HEK293 (cell line): ENCODE data around the gene DOK3.

Source experiments
- SP2 ChIP-seq: fragments of 450-650 bp; formaldehyde crosslinking; IDR thresholded peaks from 2 replicates; pipeline ENCODE4 v1.5.1; 2016; ENCODE audit warnings: missing biosample characterization, missing genetic modification characterization
- SP3 ChIP-seq: fragments of 450-650 bp; formaldehyde crosslinking; IDR thresholded peaks from 2 replicates; pipeline ENCODE4 v1.5.1; 2016; ENCODE audit warnings: missing biosample characterization, missing genetic modification characterization
- TCF7L2 ChIP-seq: IDR thresholded peaks from 2 replicates; pipeline ENCODE4 v1.6.1; 2011; ENCODE audit warnings: low read depth, mild to moderate bottlenecking, inconsistent platforms, low read length, moderate library complexity, borderline replicate concordance
- WT1 ChIP-seq: fragments of 450-650 bp; formaldehyde crosslinking; IDR thresholded peaks from 2 replicates; pipeline ENCODE4 v1.5.1; 2016; ENCODE audit warnings: missing biosample characterization, missing genetic modification characterization
- ZNF175 ChIP-seq: fragments of 450-650 bp; formaldehyde crosslinking; IDR thresholded peaks from 2 replicates; pipeline ENCODE4 v1.5.1; 2016; ENCODE audit warnings: missing biosample characterization, missing genetic modification characterization
- ZNF202 ChIP-seq: fragments of 450-650 bp; formaldehyde crosslinking; IDR thresholded peaks from 2 replicates; pipeline ENCODE4 v1.5.1; 2016; ENCODE audit warnings: missing biosample characterization, missing genetic modification characterization, borderline replicate concordance
- ZNF324 ChIP-seq: fragments of 450-650 bp; formaldehyde crosslinking; IDR thresholded peaks from 2 replicates; pipeline ENCODE4 v1.5.1; 2016; ENCODE audit warnings: missing biosample characterization, missing genetic modification characterization
- ZNF341 ChIP-seq: fragments of 450-650 bp; formaldehyde crosslinking; IDR thresholded peaks from 2 replicates; pipeline ENCODE4; 2016; ENCODE audit warnings: low read depth, missing biosample characterization, missing genetic modification characterization
- ZNF629 ChIP-seq: fragments of 450-650 bp; formaldehyde crosslinking; IDR thresholded peaks from 2 replicates; pipeline ENCODE4 v1.5.1; 2017; ENCODE audit warnings: missing biosample characterization, missing genetic modification characterization
- ZNF664 ChIP-seq: fragments of 450-650 bp; formaldehyde crosslinking; IDR thresholded peaks from 2 replicates; pipeline ENCODE4 v1.5.1; 2016; ENCODE audit warnings: missing biosample characterization, missing genetic modification characterization
- ZNF76 ChIP-seq: fragments of 450-650 bp; formaldehyde crosslinking; IDR thresholded peaks from 2 replicates; pipeline ENCODE4; 2016; ENCODE audit warnings: low read depth, missing biosample characterization, missing genetic modification characterization, borderline replicate concordance
- ZNF768 ChIP-seq: fragments of 450-650 bp; formaldehyde crosslinking; IDR thresholded peaks from 2 replicates; pipeline ENCODE4 v1.5.1; 2018; ENCODE audit warnings: missing biosample characterization, mild to moderate bottlenecking, missing genetic modification characterization
- ZSCAN30 ChIP-seq: fragments of 450-650 bp; IDR thresholded peaks from 2 replicates; pipeline ENCODE4 v1.5.1; 2018; ENCODE audit warnings: missing biosample characterization, mild to moderate bottlenecking, missing genetic modification characterization, moderate library complexity
- ZXDB ChIP-seq: fragments of 450-650 bp; formaldehyde crosslinking; IDR thresholded peaks from 2 replicates; pipeline ENCODE4 v1.5.1; 2016; ENCODE audit warnings: missing biosample characterization, missing genetic modification characterization
- TF ChIP-seq, protein P1 (sequence below): fragments of 450-650 bp; formaldehyde crosslinking; IDR thresholded peaks from 2 replicates; pipeline ENCODE4 v1.5.1; 2016; ENCODE audit warnings: missing biosample characterization, missing genetic modification characterization
- TF ChIP-seq, protein P2 (sequence below): fragments of 450-650 bp; formaldehyde crosslinking; IDR thresholded peaks from 2 replicates; pipeline ENCODE4 v1.5.1; 2016; ENCODE audit warnings: missing biosample characterization, missing genetic modification characterization, low read depth
- TF ChIP-seq, protein P3 (sequence below): fragments of 450-650 bp; formaldehyde crosslinking; IDR thresholded peaks from 2 replicates; pipeline ENCODE4 v1.5.1; 2016; ENCODE audit warnings: missing biosample characterization, missing genetic modification characterization
- TF ChIP-seq, protein P4 (sequence below): fragments of 450-650 bp; formaldehyde crosslinking; IDR thresholded peaks from 2 replicates; pipeline ENCODE4 v1.5.1; 2016; ENCODE audit warnings: missing biosample characterization, missing genetic modification characterization
- TF ChIP-seq, protein P5 (sequence below): fragments of 450-650 bp; formaldehyde crosslinking; IDR thresholded peaks from 2 replicates; pipeline ENCODE4 v1.5.1; 2016; ENCODE audit warnings: missing biosample characterization, missing genetic modification characterization
- TF ChIP-seq, protein P6 (sequence below): fragments of 450-650 bp; formaldehyde crosslinking; IDR thresholded peaks from 2 replicates; pipeline ENCODE4; 2016; ENCODE audit warnings: missing biosample characterization, missing genetic modification characterization
- TF ChIP-seq, protein P7 (sequence below): fragments of 450-650 bp; formaldehyde crosslinking; IDR thresholded peaks from 2 replicates; pipeline ENCODE4 v1.5.1; 2016; ENCODE audit warnings: missing biosample characterization, missing genetic modification characterization

DOK3 gene

DNA sequence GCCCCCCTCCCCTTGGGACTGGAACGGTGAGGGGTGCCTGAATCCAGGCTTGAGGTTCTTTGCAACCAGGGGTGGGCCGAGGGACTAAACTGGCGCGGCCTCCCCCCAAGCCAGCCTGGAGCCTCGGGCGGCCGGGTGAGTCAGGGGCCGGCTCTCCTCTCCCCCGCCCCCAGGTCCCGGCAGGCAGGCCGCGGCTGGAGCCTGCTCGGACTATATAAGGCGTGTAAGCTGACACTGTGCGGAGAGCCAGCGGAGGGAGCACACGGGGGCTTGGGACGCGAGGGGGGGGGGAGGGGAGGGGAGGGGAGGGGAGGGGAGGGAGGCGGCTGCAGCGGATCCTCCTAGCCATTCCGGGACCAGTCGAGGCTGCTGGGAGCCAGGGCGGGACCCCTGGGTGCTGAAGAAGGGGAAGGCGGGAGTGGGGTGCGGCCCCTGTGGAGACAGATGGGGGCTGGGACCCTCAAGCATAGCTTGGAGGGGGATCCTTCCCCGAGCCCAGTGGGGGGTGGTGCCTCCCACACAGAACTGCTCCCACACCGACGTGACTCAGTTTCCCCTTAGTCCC, 12.8 kb downstream of the DOK3 start (continued):
- TF ChIP-seq, protein P1, sequence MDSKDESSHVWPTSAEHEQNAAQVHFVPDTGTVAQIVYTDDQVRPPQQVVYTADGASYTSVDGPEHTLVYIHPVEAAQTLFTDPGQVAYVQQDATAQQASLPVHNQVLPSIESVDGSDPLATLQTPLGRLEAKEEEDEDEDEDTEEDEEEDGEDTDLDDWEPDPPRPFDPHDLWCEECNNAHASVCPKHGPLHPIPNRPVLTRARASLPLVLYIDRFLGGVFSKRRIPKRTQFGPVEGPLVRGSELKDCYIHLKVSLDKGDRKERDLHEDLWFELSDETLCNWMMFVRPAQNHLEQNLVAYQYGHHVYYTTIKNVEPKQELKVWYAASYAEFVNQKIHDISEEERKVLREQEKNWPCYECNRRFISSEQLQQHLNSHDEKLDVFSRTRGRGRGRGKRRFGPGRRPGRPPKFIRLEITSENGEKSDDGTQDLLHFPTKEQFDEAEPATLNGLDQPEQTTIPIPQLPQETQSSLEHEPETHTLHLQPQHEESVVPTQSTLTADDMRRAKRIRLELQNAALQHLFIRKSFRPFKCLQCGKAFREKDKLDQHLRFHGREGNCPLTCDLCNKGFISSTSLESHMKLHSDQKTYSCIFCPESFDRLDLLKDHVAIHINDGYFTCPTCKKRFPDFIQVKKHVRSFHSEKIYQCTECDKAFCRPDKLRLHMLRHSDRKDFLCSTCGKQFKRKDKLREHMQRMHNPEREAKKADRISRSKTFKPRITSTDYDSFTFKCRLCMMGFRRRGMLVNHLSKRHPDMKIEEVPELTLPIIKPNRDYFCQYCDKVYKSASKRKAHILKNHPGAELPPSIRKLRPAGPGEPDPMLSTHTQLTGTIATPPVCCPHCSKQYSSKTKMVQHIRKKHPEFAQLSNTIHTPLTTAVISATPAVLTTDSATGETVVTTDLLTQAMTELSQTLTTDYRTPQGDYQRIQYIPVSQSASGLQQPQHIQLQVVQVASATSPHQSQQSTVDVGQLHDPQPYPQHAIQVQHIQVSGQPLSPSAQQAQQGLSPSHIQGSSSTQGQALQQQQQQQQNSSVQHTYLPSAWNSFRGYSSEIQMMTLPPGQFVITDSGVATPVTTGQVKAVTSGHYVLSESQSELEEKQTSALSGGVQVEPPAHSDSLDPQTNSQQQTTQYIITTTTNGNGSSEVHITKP (tag by site-specific recombination), result peak; percentile 94
- no peak for TF ChIP-seq ZNF664 (tag by site-specific recombination)
- peak; percentile 22; the same call in 1 of the 2 replicates for TF ChIP-seq ZNF629
- TF ChIP-seq, protein P2, sequence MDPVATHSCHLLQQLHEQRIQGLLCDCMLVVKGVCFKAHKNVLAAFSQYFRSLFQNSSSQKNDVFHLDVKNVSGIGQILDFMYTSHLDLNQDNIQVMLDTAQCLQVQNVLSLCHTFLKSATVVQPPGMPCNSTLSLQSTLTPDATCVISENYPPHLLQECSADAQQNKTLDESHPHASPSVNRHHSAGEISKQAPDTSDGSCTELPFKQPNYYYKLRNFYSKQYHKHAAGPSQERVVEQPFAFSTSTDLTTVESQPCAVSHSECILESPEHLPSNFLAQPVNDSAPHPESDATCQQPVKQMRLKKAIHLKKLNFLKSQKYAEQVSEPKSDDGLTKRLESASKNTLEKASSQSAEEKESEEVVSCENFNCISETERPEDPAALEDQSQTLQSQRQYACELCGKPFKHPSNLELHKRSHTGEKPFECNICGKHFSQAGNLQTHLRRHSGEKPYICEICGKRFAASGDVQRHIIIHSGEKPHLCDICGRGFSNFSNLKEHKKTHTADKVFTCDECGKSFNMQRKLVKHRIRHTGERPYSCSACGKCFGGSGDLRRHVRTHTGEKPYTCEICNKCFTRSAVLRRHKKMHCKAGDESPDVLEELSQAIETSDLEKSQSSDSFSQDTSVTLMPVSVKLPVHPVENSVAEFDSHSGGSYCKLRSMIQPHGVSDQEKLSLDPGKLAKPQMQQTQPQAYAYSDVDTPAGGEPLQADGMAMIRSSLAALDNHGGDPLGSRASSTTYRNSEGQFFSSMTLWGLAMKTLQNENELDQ (tag by site-specific recombination), result no peak
- TF ChIP-seq, protein P3, sequence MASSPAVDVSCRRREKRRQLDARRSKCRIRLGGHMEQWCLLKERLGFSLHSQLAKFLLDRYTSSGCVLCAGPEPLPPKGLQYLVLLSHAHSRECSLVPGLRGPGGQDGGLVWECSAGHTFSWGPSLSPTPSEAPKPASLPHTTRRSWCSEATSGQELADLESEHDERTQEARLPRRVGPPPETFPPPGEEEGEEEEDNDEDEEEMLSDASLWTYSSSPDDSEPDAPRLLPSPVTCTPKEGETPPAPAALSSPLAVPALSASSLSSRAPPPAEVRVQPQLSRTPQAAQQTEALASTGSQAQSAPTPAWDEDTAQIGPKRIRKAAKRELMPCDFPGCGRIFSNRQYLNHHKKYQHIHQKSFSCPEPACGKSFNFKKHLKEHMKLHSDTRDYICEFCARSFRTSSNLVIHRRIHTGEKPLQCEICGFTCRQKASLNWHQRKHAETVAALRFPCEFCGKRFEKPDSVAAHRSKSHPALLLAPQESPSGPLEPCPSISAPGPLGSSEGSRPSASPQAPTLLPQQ (tag by site-specific recombination), result 0 out of 2 replicates have a peak, but pooled peaks have one; percentile 12
- no peak for TF ChIP-seq ZXDB
- 0 out of 2 replicates have a peak, but pooled peaks have one; percentile 24 for TF ChIP-seq ZNF324 (tag by site-specific recombination)
- TF ChIP-seq ZNF768, result no peak
- TF ChIP-seq, protein P4, sequence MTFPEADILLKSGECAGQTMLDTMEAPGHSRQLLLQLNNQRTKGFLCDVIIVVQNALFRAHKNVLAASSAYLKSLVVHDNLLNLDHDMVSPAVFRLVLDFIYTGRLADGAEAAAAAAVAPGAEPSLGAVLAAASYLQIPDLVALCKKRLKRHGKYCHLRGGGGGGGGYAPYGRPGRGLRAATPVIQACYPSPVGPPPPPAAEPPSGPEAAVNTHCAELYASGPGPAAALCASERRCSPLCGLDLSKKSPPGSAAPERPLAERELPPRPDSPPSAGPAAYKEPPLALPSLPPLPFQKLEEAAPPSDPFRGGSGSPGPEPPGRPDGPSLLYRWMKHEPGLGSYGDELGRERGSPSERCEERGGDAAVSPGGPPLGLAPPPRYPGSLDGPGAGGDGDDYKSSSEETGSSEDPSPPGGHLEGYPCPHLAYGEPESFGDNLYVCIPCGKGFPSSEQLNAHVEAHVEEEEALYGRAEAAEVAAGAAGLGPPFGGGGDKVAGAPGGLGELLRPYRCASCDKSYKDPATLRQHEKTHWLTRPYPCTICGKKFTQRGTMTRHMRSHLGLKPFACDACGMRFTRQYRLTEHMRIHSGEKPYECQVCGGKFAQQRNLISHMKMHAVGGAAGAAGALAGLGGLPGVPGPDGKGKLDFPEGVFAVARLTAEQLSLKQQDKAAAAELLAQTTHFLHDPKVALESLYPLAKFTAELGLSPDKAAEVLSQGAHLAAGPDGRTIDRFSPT (tag by site-specific recombination), result peak; percentile 10; the same call in 1 of the 2 replicates
- TF ChIP-seq SP2 (tag by site-specific recombination), result peak; percentile 57
- peak; percentile 84 for TF ChIP-seq ZNF76 (tag by site-specific recombination)
- TF ChIP-seq WT1 (tag by site-specific recombination), result peak; percentile 67
- TF ChIP-seq ZNF341, result peak; percentile 77
- TF ChIP-seq ZNF202 (tag by site-specific recombination), result 0 out of 2 replicates have a peak, but pooled peaks have one; percentile 13
- TF ChIP-seq SP3, result 0 out of 2 replicates have a peak, but pooled peaks have one; percentile 49
- TF ChIP-seq, protein P5, sequence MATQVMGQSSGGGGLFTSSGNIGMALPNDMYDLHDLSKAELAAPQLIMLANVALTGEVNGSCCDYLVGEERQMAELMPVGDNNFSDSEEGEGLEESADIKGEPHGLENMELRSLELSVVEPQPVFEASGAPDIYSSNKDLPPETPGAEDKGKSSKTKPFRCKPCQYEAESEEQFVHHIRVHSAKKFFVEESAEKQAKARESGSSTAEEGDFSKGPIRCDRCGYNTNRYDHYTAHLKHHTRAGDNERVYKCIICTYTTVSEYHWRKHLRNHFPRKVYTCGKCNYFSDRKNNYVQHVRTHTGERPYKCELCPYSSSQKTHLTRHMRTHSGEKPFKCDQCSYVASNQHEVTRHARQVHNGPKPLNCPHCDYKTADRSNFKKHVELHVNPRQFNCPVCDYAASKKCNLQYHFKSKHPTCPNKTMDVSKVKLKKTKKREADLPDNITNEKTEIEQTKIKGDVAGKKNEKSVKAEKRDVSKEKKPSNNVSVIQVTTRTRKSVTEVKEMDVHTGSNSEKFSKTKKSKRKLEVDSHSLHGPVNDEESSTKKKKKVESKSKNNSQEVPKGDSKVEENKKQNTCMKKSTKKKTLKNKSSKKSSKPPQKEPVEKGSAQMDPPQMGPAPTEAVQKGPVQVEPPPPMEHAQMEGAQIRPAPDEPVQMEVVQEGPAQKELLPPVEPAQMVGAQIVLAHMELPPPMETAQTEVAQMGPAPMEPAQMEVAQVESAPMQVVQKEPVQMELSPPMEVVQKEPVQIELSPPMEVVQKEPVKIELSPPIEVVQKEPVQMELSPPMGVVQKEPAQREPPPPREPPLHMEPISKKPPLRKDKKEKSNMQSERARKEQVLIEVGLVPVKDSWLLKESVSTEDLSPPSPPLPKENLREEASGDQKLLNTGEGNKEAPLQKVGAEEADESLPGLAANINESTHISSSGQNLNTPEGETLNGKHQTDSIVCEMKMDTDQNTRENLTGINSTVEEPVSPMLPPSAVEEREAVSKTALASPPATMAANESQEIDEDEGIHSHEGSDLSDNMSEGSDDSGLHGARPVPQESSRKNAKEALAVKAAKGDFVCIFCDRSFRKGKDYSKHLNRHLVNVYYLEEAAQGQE (tag by site-specific recombination), result 0 out of 2 replicates have a peak, but pooled peaks have one; percentile 6
- no peak for TF ChIP-seq TCF7L2
- TF ChIP-seq ZNF175 (tag by site-specific recombination), result no peak
- TF ChIP-seq ZSCAN30, result peak; percentile 80
- TF ChIP-seq, protein P6, sequence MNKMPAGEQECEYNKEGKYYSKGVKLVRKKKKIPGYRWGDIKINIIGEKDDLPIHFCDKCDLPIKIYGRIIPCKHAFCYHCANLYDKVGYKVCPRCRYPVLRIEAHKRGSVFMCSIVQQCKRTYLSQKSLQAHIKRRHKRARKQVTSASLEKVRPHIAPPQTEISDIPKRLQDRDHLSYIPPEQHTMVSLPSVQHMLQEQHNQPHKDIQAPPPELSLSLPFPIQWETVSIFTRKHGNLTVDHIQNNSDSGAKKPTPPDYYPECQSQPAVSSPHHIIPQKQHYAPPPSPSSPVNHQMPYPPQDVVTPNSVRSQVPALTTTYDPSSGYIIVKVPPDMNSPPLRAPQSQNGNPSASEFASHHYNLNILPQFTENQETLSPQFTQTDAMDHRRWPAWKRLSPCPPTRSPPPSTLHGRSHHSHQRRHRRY (tag by site-specific recombination), result no peak
- TF ChIP-seq, protein P7, sequence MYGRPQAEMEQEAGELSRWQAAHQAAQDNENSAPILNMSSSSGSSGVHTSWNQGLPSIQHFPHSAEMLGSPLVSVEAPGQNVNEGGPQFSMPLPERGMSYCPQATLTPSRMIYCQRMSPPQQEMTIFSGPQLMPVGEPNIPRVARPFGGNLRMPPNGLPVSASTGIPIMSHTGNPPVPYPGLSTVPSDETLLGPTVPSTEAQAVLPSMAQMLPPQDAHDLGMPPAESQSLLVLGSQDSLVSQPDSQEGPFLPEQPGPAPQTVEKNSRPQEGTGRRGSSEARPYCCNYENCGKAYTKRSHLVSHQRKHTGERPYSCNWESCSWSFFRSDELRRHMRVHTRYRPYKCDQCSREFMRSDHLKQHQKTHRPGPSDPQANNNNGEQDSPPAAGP (tag by site-specific recombination), result peak; percentile 55; the same call in 1 of the 2 replicates
